Measurements from ENCODE around the gene HPDL.
"Not testable (repeated sequence)": the region's sequence is repeated elsewhere in the genome, so short reads cannot be mapped to it uniquely, and the experiment has no call there.

Gene HPDL

GRCh38 chr1:45326627-45327623 is at the start of gene HPDL:
Gene HPDL (plus strand): TSS chr1:45326895. CDS start chr1:45327149, 254 bp downstream.
- peak; percentile 74 for DNase-seq

- DNase-seq, result no peak
Observed at GRCh38 chr1:45282351-45282750, 44.3 kb upstream of the HPDL start.

- DNase-seq, result not testable (repeated sequence)
Observed at GRCh38 chr1:45284858-45285257, 41.8 kb upstream of the HPDL start.

GRCh38 chr1:45286521-45286920 is 40.2 kb upstream of the HPDL start:
- not testable (repeated sequence) for DNase-seq

GRCh38 chr1:45291002-45291401 is 35.7 kb upstream of the HPDL start:
- not testable (repeated sequence) for DNase-seq

GRCh38 chr1:45291716-45292115 is 35.0 kb upstream of the HPDL start:
- DNase-seq, result no peak

GRCh38 chr1:45297666-45298356 is 28.9 kb upstream of the HPDL start:
- DNase-seq, result no peak

- DNase-seq, result no peak
Observed at GRCh38 chr1:45299296-45299695, 27.4 kb upstream of the HPDL start.

GRCh38 chr1:45299981-45300668 is 26.6 kb upstream of the HPDL start:
- DNase-seq, result peak; percentile 85

- no peak for DNase-seq
Observed at GRCh38 chr1:45300669-45300997, 26.1 kb upstream of the HPDL start.

GRCh38 chr1:45302505-45303150 is 24.1 kb upstream of the HPDL start:
- DNase-seq, result no peak

GRCh38 chr1:45303520-45304310 is 23.0 kb upstream of the HPDL start:
- DNase-seq, result peak; percentile 94

- peak; percentile 60 for DNase-seq
Observed at GRCh38 chr1:45304311-45305081, 22.2 kb upstream of the HPDL start.

- no peak for DNase-seq
Observed at GRCh38 chr1:45305231-45305630, 21.5 kb upstream of the HPDL start.

GRCh38 chr1:45306319-45306718 is 20.4 kb upstream of the HPDL start:
- DNase-seq, result no peak

GRCh38 chr1:45306905-45307304 is 19.8 kb upstream of the HPDL start:
- no peak for DNase-seq

GRCh38 chr1:45314266-45314665 is 12.4 kb upstream of the HPDL start:
- no peak for DNase-seq

- no peak for DNase-seq
Observed at GRCh38 chr1:45317166-45317565, 9.5 kb upstream of the HPDL start.

GRCh38 chr1:45319761-45320160 is 6.9 kb upstream of the HPDL start:
- no peak for DNase-seq

GRCh38 chr1:45321444-45321843 is 5.3 kb upstream of the HPDL start:
- no peak for DNase-seq

- DNase-seq, result no peak
Observed at GRCh38 chr1:45322486-45323040, 4.1 kb upstream of the HPDL start.

Data from NCI-H1105 treated with DMSO at 0.1 percent for 48 hours (cell line).